Measurements from ENCODE around the gene ZNF70.

- TF ChIP-seq CTCF (IDR thresholded peaks at IDR 0.05 in 2 of 3, conservative IDR thresholded peaks at IDR 0.05 in 1 of 3; ENCODE audit: borderline replicate concordance in 1 of 3, insufficient read depth in 1 of 3, low read depth in 2 of 3, low read length in 2 of 3) (no peak), EZH2 (IDR thresholded peaks at IDR 0.05) (no peak), ZBTB33 (IDR thresholded peaks at IDR 0.05; ENCODE audit: extremely low read depth, insufficient replicate concordance, low read length) (no peak), REST (IDR thresholded peaks at IDR 0.05; ENCODE audit: low read depth) (no peak), MAX (IDR thresholded peaks at IDR 0.05) (no peak), TCF7L2 (IDR thresholded peaks at IDR 0.05; ENCODE audit: borderline replicate concordance, extremely low read depth, insufficient read depth, insufficient read length) (no peak), RAD21 (IDR thresholded peaks at IDR 0.05; ENCODE audit: low read depth) (no peak), EZH2phosphoT487 (IDR thresholded peaks at IDR 0.05; ENCODE audit: borderline replicate concordance) (no peak)
Measured at GRCh38 chr22:23709107-23709506, 41.8 kb downstream of the ZNF70 start.
